Retina (tissue), 1 donor: ENCODE measurements around the gene KCNIP3.
"Not testable (repeated sequence)": the region's sequence is repeated elsewhere in the genome, so short reads cannot be mapped to it uniquely, and the experiment has no call there.

Experiments used
- DNase-seq: peaks from one replicate; pipeline ENCODE4 v3.0.0-alpha.2; 2016

KCNIP3 gene

GRCh38 chr2:95349568-95350322, 52.6 kb downstream of the KCNIP3 start:
- DNase-seq: no peak

- no peak for DNase-seq
Observed at GRCh38 chr2:95350368-95350767, 53.2 kb downstream of the KCNIP3 start.

- no peak for DNase-seq
Observed at GRCh38 chr2:95350774-95351597, 53.8 kb downstream of the KCNIP3 start.

GRCh38 chr2:95351598-95351915, 54.4 kb downstream of the KCNIP3 start:
- no peak for DNase-seq

GRCh38 chr2:95352310-95353054, 55.3 kb downstream of the KCNIP3 start:
- no peak for DNase-seq

- no peak for DNase-seq
Observed at GRCh38 chr2:95353055-95353575, 56.0 kb downstream of the KCNIP3 start.

GRCh38 chr2:95353613-95354468, 56.7 kb downstream of the KCNIP3 start:
- no peak for DNase-seq

- no peak for DNase-seq
Observed at GRCh38 chr2:95354469-95354901, 57.3 kb downstream of the KCNIP3 start.

GRCh38 chr2:95354925-95355324, 57.8 kb downstream of the KCNIP3 start:
- no peak for DNase-seq

- not testable (repeated sequence) for DNase-seq
Observed at GRCh38 chr2:95355486-95355885, 58.3 kb downstream of the KCNIP3 start.

- no peak for DNase-seq
Observed at GRCh38 chr2:95356821-95357700, 59.9 kb downstream of the KCNIP3 start.

GRCh38 chr2:95357717-95358280, 60.7 kb downstream of the KCNIP3 start:
- no peak for DNase-seq

GRCh38 chr2:95359031-95359430, 61.9 kb downstream of the KCNIP3 start:
- DNase-seq: no peak

- no peak for DNase-seq
Observed at GRCh38 chr2:95359501-95359930, 62.4 kb downstream of the KCNIP3 start.

- no peak for DNase-seq
Observed at GRCh38 chr2:95361216-95361980, 64.3 kb downstream of the KCNIP3 start.

GRCh38 chr2:95362486-95362885, 65.3 kb downstream of the KCNIP3 start:
- no peak for DNase-seq

GRCh38 chr2:95366514-95366913, 69.4 kb downstream of the KCNIP3 start:
- no peak for DNase-seq

- DNase-seq: no peak
Observed at GRCh38 chr2:95372216-95372829, 75.2 kb downstream of the KCNIP3 start.

GRCh38 chr2:95372845-95373244, 75.7 kb downstream of the KCNIP3 start:
- DNase-seq: no peak

GRCh38 chr2:95374029-95374428, 76.9 kb downstream of the KCNIP3 start:
- DNase-seq: no peak
